Breast epithelium (tissue), 3 donors: ENCODE measurements around the gene REELD1.

ENCODE experiments used
- CTCF ChIP-seq, 3 donors: fragments of 450-650 bp; IDR thresholded peaks; one replicate each; pipeline ENCODE4 v1.5.1; 2016 to 2017; ENCODE audit warnings: antibody characterized with exemption in 3 of 3, mild to moderate bottlenecking in 3 of 3, moderate library complexity in 3 of 3
- POLR2A ChIP-seq: fragments of 450-650 bp; IDR thresholded peaks from one replicate; pipeline ENCODE4 v1.6.1; 2016; ENCODE audit warnings: antibody characterized with exemption, mild to moderate bottlenecking, moderate library complexity
- POLR2AphosphoS5 ChIP-seq, 3 donors: sonication (generic); formaldehyde crosslinking; IDR thresholded peaks; one replicate each; pipeline ENCODE4 v1.6.1; 2017; ENCODE audit warnings: antibody characterized with exemption in 3 of 3

DNA sequence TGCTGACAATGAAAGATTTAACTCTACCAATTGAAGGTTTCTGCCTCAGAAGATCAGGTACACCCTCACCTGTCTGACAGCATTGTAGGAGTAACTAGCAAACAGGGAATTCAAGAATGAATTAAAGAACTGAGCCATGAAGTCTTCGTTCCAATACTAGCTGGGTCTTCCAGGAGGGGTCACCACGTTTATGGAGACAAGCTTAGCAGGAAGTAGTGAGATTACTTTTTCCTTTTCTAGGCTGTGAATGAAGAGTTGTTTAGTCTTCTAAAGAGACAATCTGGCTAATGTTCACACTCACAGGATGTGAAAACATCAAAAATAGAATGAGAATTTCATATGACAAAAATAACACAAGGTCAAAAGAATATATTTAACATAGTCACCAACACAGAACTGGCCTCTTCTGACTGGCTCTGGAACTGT is 54.9 kb downstream of the REELD1 start:
- no peak for TF ChIP-seq POLR2A
- no peak for TF ChIP-seq CTCF (IDR thresholded peaks at IDR 0.05)
- no peak for TF ChIP-seq POLR2AphosphoS5 (IDR thresholded peaks at IDR 0.05)
